K562 (cell line): Measurements from ENCODE around the gene AKT1S1. TPM values are rescaled to one million over a fixed set of nuclear protein-coding genes. Genes with fewer than 3 reads are reported as not detected.

Experiments
- ATAC-seq: fragments of 200-7000 bp; cut with Tn5 transposase; 3 replicates; pipeline ENCODE4 v1.9.1; 2020; ENCODE audit warnings: moderate library complexity
- BruUV-seq: library from RNA; stranded (reverse); fragments of 400-500 nt; replicated peaks from 2 replicates; lab custom pipeline; 2021; lab: Mats Ljungman, UMichigan
- CTCF ChIA-PET: fragments of 300-600 bp; formaldehyde crosslinking; extraction: SDS; loops from one replicate; lab custom pipeline; 2021; ENCODE audit warnings: low intra/inter-chr PET ratio; lab: Yijun Ruan, JAX
- POLR2A ChIA-PET: fragments of 300-600, 350-650 bp; sonication (Branson Sonifier 250); formaldehyde crosslinking; extraction: SDS; loops from one replicate; lab custom pipeline; 2021; ENCODE audit warnings: antibody characterized with exemption, inconsistent platforms; lab: Yijun Ruan, JAX
- DNase-seq, 4 experiments: peaks; one replicate each; pipeline versions ENCODE4 v3.0.0 to v3.0.0-alpha.2; 2011 to 2018; ENCODE audit warnings: low spot score in 3 of 4, mixed read lengths in 3 of 4; ENCODE audit errors: extremely low read depth in 1 of 4
- FAIRE-seq: peaks from 2 replicates; lab custom pipeline; 2011; peaks lifted over from hg19 to GRCh38; lab: Jason Lieb, UNC
- H2AFZ ChIP-seq: 2 replicates; pipeline ENCODE4 v1.6.0; 2011; ENCODE audit warnings: low read depth, low read length, control low read depth, inconsistent platforms
- H3K27ac ChIP-seq: fragments of 200-600 bp; 3 replicates; pipeline ENCODE4 v1.8.0; 2011; ENCODE audit warnings: low read depth, mild to moderate bottlenecking, control low read depth, inconsistent platforms, low read length, moderate library complexity, mixed read lengths; ENCODE audit errors: extremely low read depth
- H3K27me3 ChIP-seq, 2 experiments: fragments of 300-600 bp in 1 of 2; 2 replicates in 1 of 2; 3 replicates in 1 of 2; pipeline versions ENCODE4 v1.6.0 to v1.8.0; 2011; ENCODE audit warnings: inconsistent platforms in 2 of 2, low read length in 2 of 2, mild to moderate bottlenecking in 1 of 2, mixed read lengths in 1 of 2, moderate library complexity in 1 of 2; ENCODE audit not compliant: control insufficient read depth in 2 of 2, insufficient read depth in 2 of 2
- H3K36me3 ChIP-seq: fragments of 300-600 bp; 3 replicates; pipeline ENCODE4 v1.8.0; 2011; ENCODE audit warnings: mild to moderate bottlenecking, low read length, inconsistent platforms; ENCODE audit not compliant: control insufficient read depth, insufficient read depth
- H3K4me1 ChIP-seq, 2 experiments: fragments of 200-600 bp in 1 of 2; replicated peaks in 1 of 2; 2 replicates in 1 of 2; 3 replicates in 1 of 2; pipeline versions ENCODE4 v1.5.1 to v1.8.0; 2011; ENCODE audit warnings: inconsistent platforms in 2 of 2, low read length in 2 of 2, mild to moderate bottlenecking in 1 of 2, mixed read lengths in 1 of 2, moderate library complexity in 1 of 2; ENCODE audit not compliant: control insufficient read depth in 2 of 2, insufficient read depth in 2 of 2
- H3K4me2 ChIP-seq: 2 replicates; pipeline ENCODE4 v1.6.1; 2011; ENCODE audit warnings: low read length, control low read depth, inconsistent platforms, mixed read lengths; ENCODE audit not compliant: insufficient read depth
- H3K4me3 ChIP-seq: fragments of 200-600 bp; sonication (generic), shearing (Covaris generic); 2 replicates; pipeline ENCODE4 v1.5.1; 2016; ENCODE audit warnings: control low read depth, inconsistent platforms
- H3K79me2 ChIP-seq: fragments of 200-600 bp; 3 replicates; pipeline ENCODE4 v1.8.0; 2011; ENCODE audit warnings: low read length, inconsistent platforms; ENCODE audit not compliant: control insufficient read depth, insufficient read depth
- H3K9ac ChIP-seq, 2 experiments: 2 replicates each; pipeline versions ENCODE4 v1.6.0 to v1.6.1; 2011; ENCODE audit warnings: low read depth in 2 of 2, low read length in 2 of 2, control low read depth in 1 of 2, inconsistent platforms in 1 of 2, mild to moderate bottlenecking in 1 of 2, mixed read lengths in 1 of 2; ENCODE audit not compliant: insufficient read depth in 1 of 2
- H3K9me1 ChIP-seq: one replicate; pipeline ENCODE4 v1.6.0; 2011; ENCODE audit warnings: inconsistent platforms, mild to moderate bottlenecking, low read length, moderate library complexity; ENCODE audit not compliant: control insufficient read depth, insufficient read depth
- H3K9me3 ChIP-seq: replicated peaks from 2 replicates; pipeline ENCODE4 v1.5.1; 2011; ENCODE audit warnings: low read depth, low read length, inconsistent platforms; ENCODE audit not compliant: control insufficient read depth, insufficient read depth
- H4K20me1 ChIP-seq: replicated peaks from 2 replicates; pipeline ENCODE4 v1.6.1; 2011; ENCODE audit warnings: low read length, inconsistent platforms, mixed read lengths; ENCODE audit not compliant: control insufficient read depth, insufficient read depth
- HCFC1 ChIP-seq: IDR thresholded peaks from 2 replicates; pipeline ENCODE4 v1.6.1; 2012; ENCODE audit warnings: low read depth, low read length, improper control_type of control experiment
- MAZ ChIP-seq, 2 experiments: fragments of 450-650 bp in 1 of 2; sonication (generic) in 1 of 2; formaldehyde crosslinking; IDR thresholded peaks in 1 of 2; conservative IDR thresholded peaks in 1 of 2; 2 replicates each; pipeline versions ENCODE4 v1.4.0 to v1.5.0; 2020; ENCODE audit warnings: mild to moderate bottlenecking in 1 of 2, missing genetic modification reagents in 1 of 2
- PHF20 ChIP-seq: fragments of 450-650 bp; IDR thresholded peaks from 2 replicates; pipeline ENCODE4 v1.6.1; 2018; ENCODE audit not compliant: partially characterized antibody
- PHTF2 ChIP-seq: fragments of 250-450 bp; sonication (Bioruptor Pico); IDR thresholded peaks from 2 replicates; pipeline ENCODE4 v1.5.0; 2021; ENCODE audit warnings: mild to moderate bottlenecking
- POLR2G ChIP-seq: fragments of 200-400 bp; formaldehyde crosslinking; IDR thresholded peaks from 2 replicates; pipeline ENCODE4 v1.6.1; 2017; ENCODE audit warnings: low read depth, mild to moderate bottlenecking, antibody characterized with exemption, low read length, moderate library complexity
- RBFOX2 ChIP-seq: fragments of 200-400 bp; formaldehyde crosslinking; IDR thresholded peaks from 2 replicates; pipeline ENCODE4 v1.6.1; 2017; ENCODE audit warnings: low read depth, mild to moderate bottlenecking, low read length, moderate library complexity
- SAFB ChIP-seq: fragments of 200-400 bp; formaldehyde crosslinking; IDR thresholded peaks from 2 replicates; pipeline ENCODE4 v1.6.1; 2017; ENCODE audit warnings: low read depth, low read length, borderline replicate concordance
- SIN3B ChIP-seq: fragments of 450-650 bp; IDR thresholded peaks from 2 replicates; pipeline ENCODE4 v1.6.1; 2017; ENCODE audit warnings: low read depth, mild to moderate bottlenecking, moderate library complexity
- SIX5 ChIP-seq, 2 experiments: IDR thresholded peaks; 2 replicates each; pipeline ENCODE4 v1.6.1; 2011; ENCODE audit warnings: low read length in 2 of 2, borderline replicate concordance in 1 of 2, low read depth in 1 of 2, mild to moderate bottlenecking in 1 of 2, moderate library complexity in 1 of 2; ENCODE audit not compliant: insufficient read depth in 1 of 2
- ZNF23 ChIP-seq: fragments of 250-450 bp; sonication (Bioruptor Pico); IDR thresholded peaks from 2 replicates; pipeline ENCODE4 v1.4.0; 2020; ENCODE audit warnings: mild to moderate bottlenecking
- ZNF785 ChIP-seq: fragments of 250-450 bp; sonication (Bioruptor Pico); IDR thresholded peaks from 2 replicates; pipeline ENCODE4 v1.4.0; 2020; ENCODE audit warnings: mild to moderate bottlenecking
- WGBS: fragments of 100-300 bp; shearing (Covaris generic); methylation state at CpG from one replicate; pipeline ENCODE4 v1.1.6; 2016; ENCODE audit warnings: low coverage, mixed read lengths; ENCODE audit not compliant: insufficient coverage; ENCODE audit errors: missing lambda C conversion rate; 5-methylcytosine and 5-hydroxymethylcytosine counted together
- in situ Hi-C: fragments of 300-500 bp; cut with MboI; formaldehyde crosslinking; loops from 4 replicates; pipeline ENCODE4 v1.15.0; 2018; ENCODE audit warnings: inconsistent platforms, mixed read lengths
- intact Hi-C: fragments of 100-400 bp; cut with micrococcal nuclease; formaldehyde crosslinking; loops from 2 replicates; pipeline ENCODE4 v1.14.2; 2022
- polyA plus RNA-seq, 8 experiments: library from polyadenylated mRNA; depleted of rRNA in 4 of 8; stranded (reverse) in 5 of 8; unstranded in 3 of 8; fragments of >200 nt; fragmentation: Nextera tagmentation in 2 of 8; fragmentation: Illumina TruSeq in 1 of 8; extraction: Ambion mirVana in 2 of 8; extraction: Trizol in 1 of 8; gene quantifications; 2 replicates each; pipeline versions ENCODE4 v1.2.1 to v1.2.3, GENCODE V29; 2011 to 2014; ENCODE audit warnings: inconsistent platforms in 1 of 8, missing spikeins in 1 of 8
- total RNA-seq, 7 experiments: library from RNA; depleted of rRNA in 6 of 7; stranded (reverse); fragments of >200 nt in 6 of 7; fragmentation: Illumina TruSeq in 2 of 7; extraction: Trizol in 2 of 7; gene quantifications; 2 replicates each; pipeline versions ENCODE4 v1.2.1 to v1.2.3, GENCODE V29; 2011 to 2021; ENCODE audit warnings: low replicate concordance in 1 of 7
- TF ChIP-seq, protein P1 (sequence below): sonication (generic); formaldehyde crosslinking; IDR thresholded peaks from 2 replicates; pipeline ENCODE4 v1.8.0; 2022; ENCODE audit warnings: mild to moderate bottlenecking, missing genetic modification reagents

AKT1S1 gene
- total and polyA plus RNA-seq, 9 of the 15 experiments (the other 6 are each of a cell fraction or from before 2014, with no cell fraction given): 1.2 to 50.3 (median 17.1) TPM

DNA sequence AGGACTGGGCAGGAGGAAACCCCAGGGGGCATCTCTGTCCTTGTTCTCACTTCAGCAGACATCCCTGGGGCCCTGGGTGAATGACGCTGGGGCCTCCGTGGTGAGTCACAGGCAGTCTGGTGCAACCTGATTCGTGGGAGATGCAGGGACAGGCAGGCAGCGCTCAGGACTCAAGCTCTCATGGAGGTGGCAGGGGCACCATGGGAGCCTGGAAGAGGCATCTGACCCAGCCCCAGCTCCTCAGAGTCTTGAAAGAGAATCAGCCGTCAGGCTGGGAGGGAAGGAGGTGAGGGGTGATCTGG lies 40.2 kb downstream of the AKT1S1 start:
- in situ Hi-C loops (no loop called here), intact Hi-C loops (no loop called here)
- no peaks in the 10 kb centered on the region for H4K20me1 ChIP-seq
- H3K9me3 ChIP-seq: no peaks in the 10 kb centered on the region
- no peak overlapping the region for H3K4me3 ChIP-seq
- H3K9me1 ChIP-seq: peaks cover 2% of the 10 kb centered on the region
- no peak overlapping the region for H2AFZ ChIP-seq
- POLR2A ChIA-PET: interaction anchor here (0.7 to 1.8 kb wide), 4 partner anchors 8 to 18 kb away, joined by 3 to 12 read pairs (median 4); partner anchors contain the start of gene PTOV1
- no TSS peak for BruUV-seq
- H3K36me3 ChIP-seq: peaks cover 87% of the 10 kb centered on the region
- TF ChIP-seq ZNF23 (CRISPR knock-in tag) (no peak), RBFOX2 (0 out of 2 replicates have a peak, but pooled peaks have one; percentile 1)
- H3K27ac ChIP-seq: no peak overlapping the region
- 88% methylated on average over 5 of the region's 5 CpGs for WGBS
- H3K9ac ChIP-seq: no peak overlapping the region; a peak in 1 of 4 replicates
- H3K4me2 ChIP-seq: no peak overlapping the region
- no peaks in the 10 kb centered on the region for H3K79me2 ChIP-seq
- no peak for ATAC-seq
- no peaks in the 10 kb centered on the region for H3K27me3 ChIP-seq
- FAIRE-seq: no peak
- H3K4me1 ChIP-seq: peaks cover 0 to 20% of the 10 kb centered on the region in 2 experiments; a peak in 2 of 5 replicates
- CTCF ChIA-PET: no interaction called here
- DNase-seq: no peak

GRCh38 chr19:49836176-49837008 lies 40.8 kb downstream of the AKT1S1 start:
- WGBS: 93% methylated on average over 18 of the region's 20 CpGs
- Histone ChIP-seq H3K9me1 (peaks cover 2% of the 10 kb centered on the region), H3K4me2 (no peak overlapping the region), H4K20me1 (no peaks in the 10 kb centered on the region), H3K27me3 (no peaks in the 10 kb centered on the region), H3K9ac (peak overlapping the region in 1 of 2 experiments; percentile 33; a peak in 1 of 4 replicates), H3K27ac (no peak overlapping the region), H3K4me3 (no peak overlapping the region), H2AFZ (no peak overlapping the region), H3K9me3 (no peaks in the 10 kb centered on the region), H3K79me2 (no peaks in the 10 kb centered on the region), H3K36me3 (peaks cover 91% of the 10 kb centered on the region), H3K4me1 (peaks cover 0 to 20% of the 10 kb centered on the region in 2 experiments; a peak in 2 of 5 replicates)
- ChIA-PET POLR2A (interaction anchor here (1.1 to 1.8 kb wide), 2 partner anchors 12 to 14 kb away, joined by 4 to 12 read pairs; partner anchors contain the start of gene PTOV1), CTCF (no interaction called here)
- intact Hi-C loops (no loop called here), in situ Hi-C loops (no loop called here)
- BruUV-seq: no TSS peak
- FAIRE-seq: no peak
- ATAC-seq: peak; percentile 59; the same call in 2 of the 3 replicates
- no peak for DNase-seq
- TF ChIP-seq, protein P1, sequence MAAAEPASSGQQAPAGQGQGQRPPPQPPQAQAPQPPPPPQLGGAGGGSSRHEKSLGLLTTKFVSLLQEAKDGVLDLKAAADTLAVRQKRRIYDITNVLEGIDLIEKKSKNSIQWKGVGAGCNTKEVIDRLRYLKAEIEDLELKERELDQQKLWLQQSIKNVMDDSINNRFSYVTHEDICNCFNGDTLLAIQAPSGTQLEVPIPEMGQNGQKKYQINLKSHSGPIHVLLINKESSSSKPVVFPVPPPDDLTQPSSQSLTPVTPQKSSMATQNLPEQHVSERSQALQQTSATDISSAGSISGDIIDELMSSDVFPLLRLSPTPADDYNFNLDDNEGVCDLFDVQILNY (CRISPR knock-in tag): no peak
- TF ChIP-seq PHF20: no peak
- TF ChIP-seq SIX5 (IDR thresholded peaks at IDR 0.05; ENCODE audit: borderline replicate concordance in 1 of 2, insufficient read depth in 1 of 2, low read depth in 1 of 2, low read length in 2 of 2): peak in 1 of 2 experiments; percentile 18; a peak in 1 of 4 replicates
- TF ChIP-seq ZNF785 (CRISPR knock-in tag): no peak
- TF ChIP-seq SIN3B: no peak
- 0 out of 2 replicates have a peak, but pooled peaks have one; percentile 10 for TF ChIP-seq POLR2G
- TF ChIP-seq MAZ (CRISPR knock-in tag; conservative IDR thresholded peaks at IDR 0.05 in 1 of 2, IDR thresholded peaks at IDR 0.05 in 1 of 2): no peak
- no peak for TF ChIP-seq SAFB
- TF ChIP-seq RBFOX2: peak; percentile 21; the same call in 1 of the 2 replicates
- TF ChIP-seq PHTF2 (CRISPR knock-in tag): no peak
- TF ChIP-seq HCFC1: peak; percentile 70
